AML-193 (cell line): ENCODE measurements around the gene BCO1.
A peak's percentile ranks its signal among the peaks of the same experiment; 100 is the strongest.

Source experiments
- DNase-seq, 2 experiments: peaks; one replicate each; lab custom pipeline; 2025; lab: John Stamatoyannopoulos, UW

BCO1 gene

DNA sequence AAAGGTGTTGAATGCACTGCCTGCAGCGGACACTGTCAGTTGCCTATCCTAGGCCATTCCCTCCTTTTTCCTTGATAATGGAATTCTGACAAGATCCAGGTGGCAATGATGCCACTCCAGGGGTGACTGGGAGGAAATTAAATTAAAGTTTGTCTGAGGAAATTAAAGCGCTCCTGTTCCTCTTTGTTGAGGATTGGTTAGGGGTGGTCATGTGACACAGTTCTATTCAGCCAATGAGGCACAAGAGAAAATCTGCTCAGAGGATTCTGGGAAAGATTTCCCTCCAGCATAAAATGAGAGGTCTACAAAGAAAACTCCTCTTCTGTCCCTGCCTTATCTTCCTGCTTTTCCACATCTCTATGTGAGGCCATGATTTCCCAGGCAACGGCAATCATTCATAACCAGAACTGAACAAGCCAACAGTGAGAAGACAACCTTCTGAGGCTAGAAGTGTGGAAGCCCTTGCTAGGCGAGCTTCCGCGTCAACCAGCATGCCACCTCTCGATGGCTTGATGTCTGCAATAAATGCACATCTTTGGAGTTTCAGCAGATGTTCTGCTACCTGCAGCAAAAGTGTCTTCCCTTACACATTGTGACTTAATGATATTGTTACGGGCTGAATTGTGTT, 5.6 kb upstream of the BCO1 start:
- DNase-seq = no peak

DNA sequence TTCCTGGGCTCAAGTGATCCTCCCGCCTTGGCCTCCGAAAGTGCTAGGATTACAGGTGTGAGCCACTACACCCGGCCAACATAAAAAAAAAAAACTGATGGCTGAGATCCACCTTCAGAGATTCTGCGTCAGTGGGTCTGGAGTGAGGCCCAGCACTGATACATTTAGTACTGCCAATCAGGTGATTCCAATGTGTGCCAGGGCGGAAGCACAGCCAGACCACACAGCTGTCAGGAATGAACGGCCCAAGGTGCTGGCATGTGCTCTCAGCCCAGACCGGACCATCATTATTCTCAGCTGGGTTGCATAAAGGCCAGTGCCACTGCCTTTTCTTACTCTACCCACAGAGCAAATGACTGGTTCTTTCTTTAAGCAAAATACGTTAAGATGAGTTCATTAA, 1.2 kb upstream of the BCO1 start:
- no peak for DNase-seq

DNA sequence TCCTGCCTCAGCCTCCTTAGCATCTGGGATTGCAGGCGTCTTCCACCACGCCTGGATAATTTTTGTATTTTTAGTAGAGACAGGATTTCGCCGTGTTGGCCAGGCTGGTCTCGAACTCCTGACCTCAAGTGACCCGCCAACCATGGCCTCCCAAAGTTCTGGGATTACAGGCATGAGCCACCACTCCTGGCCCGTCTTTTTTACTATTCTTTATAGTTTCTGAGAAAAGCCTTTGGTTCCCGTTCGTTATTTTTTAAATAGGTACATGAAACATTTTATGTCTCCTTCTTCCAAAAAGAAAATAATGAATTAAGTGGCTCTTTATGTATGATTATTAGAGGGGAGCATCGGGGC, 570 bp upstream of the BCO1 start:
- DNase-seq = no peak

DNA sequence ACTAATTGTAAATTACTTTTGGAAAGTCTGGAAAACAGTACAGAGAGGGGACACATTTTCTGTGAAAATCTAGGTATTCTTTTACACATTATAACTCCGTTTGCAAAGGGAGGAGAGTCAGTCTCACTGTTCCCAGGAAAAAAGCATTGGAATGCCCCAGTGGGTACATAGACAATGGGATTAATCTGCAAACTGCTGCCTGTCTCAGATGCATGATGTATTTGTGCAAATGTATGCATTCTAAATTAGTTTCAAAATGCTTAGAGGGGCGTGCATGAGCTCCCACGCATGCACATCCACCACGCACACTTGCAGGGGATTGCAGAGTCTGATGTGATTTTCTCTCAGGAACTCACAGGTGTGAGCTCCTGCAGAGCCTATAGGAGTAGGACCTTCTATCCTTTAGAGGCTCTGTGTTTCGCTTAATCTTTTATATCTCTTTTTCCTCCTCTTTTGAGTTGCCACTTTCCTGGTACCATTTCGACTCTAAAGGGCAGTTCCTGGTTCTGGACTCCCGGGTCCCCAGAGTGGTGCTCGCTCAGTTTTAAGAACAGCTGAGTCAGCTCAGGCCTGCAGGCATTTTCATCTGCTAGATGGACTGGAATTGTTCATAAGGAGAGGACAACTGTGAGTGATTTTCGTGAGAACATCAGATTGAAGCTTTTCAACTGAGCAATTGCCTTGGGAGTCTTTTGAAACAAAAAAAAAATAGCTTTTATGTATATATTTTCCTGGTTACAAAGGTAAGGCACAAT, 1.1 kb downstream of the BCO1 start:
- DNase-seq = no peak

DNA sequence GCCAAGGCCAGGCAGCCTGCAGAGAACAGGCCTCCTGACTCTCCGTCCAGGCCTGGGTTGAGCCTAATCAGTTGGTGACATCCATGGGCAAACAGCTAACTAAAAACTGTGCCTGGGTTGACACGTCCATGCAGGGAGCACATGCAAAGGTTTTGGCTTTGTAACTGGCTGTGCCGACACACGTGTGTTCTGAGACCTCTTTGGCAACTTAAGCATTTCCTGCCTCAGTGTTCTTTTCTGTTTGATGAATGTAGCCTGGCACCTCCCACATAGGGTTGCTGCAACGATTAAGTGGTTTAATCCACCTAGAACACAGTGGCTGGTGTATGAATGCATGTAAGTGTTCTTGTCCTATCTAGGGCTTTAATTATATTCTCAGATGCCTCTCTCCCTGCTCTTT, 3.2 kb downstream of the BCO1 start:
- no peak for DNase-seq

DNA sequence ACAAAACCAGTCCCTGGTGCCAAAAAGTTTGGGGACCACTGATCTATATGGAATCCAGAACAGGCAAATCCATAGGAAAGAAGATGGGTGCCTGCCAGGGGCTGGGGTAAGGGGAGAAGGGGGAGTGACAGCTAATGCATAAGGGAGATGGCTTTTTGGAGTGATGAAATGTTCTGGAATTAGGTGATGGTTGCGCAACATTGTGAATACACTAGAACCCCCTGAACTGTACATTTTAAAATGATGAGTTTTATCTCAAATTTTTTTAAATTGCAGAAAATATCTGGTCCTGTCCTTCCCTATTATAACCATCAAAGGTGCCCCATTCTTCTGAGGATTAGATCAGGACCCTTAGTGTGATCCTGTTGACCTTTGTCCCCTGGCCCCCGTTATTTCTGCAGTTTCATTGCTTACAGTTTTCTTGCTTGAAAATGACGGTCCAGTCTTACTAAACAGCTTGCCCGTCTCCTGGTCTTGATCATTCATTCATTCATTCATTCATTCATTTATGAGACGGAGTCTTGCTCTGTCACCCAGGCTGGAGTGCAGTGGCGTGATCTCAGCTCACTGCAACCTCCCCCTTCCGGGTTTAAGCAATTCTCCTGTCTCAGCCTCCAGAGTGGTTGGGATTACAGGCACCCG, 4.6 kb downstream of the BCO1 start:
- no peak for DNase-seq

DNA sequence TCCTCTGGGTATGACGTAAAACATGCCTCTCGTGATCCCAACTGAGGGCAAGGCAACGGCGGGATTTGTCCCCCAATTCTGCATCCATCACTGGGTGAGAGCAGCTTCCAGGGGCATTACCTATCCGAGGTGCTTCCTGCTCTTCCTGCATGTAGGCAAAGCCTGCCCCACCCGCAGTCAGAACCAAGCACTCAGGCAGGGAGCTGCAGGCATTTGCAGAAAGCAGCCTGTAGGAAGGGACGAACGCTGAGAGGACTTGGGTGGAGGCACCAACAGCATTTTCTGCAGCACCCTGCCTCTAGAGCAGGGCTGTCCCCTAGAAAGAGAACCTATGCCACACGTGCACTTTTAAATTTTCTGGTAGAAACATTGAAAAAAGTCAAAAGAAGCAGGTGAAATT, 5.5 kb downstream of the BCO1 start:
- DNase-seq = no peak

DNA sequence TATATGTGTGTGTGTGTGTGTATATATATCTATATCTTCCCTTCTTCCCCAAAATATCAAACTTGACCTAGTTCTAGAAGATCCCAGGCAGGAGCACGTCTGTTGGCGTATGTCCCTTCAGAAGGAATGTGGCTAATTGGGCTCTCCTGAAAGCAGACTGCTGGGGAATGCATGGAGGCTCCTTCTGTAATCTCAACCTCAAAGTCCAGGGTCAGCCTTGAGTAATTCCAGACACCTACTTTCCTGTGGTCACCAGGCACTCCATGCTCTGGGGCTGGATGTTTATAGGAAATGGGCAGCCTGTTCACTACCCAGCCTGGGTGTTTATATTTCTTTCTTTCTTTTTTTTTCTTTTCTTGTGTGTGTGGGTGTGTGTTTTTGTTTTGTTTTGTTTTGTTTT, 13.4 kb downstream of the BCO1 start:
- no peak for DNase-seq

DNA sequence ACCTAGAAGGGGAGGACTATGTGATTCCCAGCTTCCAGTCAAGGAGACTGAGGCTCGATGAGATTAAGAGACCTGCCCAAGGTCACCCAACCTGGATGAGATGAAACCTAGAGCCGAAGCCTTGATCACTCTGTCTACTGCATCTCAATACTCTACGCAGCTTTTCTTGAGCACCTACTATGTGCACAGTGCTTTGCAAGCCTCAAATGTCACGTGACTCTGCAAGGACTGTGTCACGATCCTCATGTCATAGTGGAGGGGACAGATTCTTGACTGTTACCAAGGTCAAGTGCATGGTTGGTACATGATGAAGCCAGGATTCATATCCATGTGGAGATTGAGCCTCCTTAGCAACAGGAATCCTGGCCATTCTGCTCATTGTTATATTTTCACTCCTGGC, 14.7 kb downstream of the BCO1 start:
- DNase-seq = no peak

DNA sequence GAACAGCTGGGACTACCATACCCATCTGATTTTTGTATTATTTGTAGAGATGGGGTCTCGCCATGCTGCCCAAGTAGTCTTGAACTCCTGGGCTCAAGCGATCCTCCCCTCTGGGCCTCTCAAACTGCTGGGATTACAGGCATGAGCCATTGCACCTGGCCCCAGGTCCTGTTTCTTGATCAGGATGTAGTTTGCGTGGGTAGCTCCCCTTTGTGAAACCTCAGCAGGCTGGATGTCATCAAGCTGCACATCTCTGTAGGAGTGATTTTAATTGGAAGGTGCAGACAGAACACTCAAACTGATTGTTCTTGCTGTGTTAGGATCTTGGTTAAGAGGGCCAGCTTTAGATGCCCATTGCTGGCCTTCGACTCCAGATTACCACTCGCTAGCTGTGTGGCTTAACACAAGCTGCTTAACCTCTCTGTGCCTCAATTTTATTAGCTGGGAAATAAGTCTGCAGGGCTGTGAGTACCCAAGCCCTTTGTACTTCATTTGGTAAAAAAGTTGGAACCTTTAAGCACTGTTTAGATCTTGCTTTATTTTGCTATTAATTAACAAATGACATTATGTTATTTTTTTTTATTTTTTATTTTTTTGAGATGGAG, 16.5 kb downstream of the BCO1 start:
- no peak for DNase-seq

DNA sequence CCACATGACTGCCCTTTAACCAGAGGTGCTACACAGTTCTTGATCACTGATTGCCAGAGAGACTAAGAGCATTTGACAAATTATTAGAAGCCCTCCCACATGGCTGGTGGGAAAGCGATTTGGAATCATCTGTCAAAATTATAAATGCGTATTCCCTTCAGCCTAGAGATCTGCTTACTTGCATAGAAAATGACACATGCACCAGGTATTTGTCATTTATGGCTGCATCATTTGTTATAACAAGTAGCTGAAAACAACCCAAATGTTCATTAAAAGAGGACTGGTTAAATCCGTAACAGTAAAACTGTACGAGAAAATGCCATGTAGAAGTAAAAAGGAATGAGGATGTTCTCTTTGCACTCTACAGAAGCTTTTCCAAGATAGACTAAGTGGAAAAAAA, 21.4 kb downstream of the BCO1 start:
- no peak for DNase-seq

DNA sequence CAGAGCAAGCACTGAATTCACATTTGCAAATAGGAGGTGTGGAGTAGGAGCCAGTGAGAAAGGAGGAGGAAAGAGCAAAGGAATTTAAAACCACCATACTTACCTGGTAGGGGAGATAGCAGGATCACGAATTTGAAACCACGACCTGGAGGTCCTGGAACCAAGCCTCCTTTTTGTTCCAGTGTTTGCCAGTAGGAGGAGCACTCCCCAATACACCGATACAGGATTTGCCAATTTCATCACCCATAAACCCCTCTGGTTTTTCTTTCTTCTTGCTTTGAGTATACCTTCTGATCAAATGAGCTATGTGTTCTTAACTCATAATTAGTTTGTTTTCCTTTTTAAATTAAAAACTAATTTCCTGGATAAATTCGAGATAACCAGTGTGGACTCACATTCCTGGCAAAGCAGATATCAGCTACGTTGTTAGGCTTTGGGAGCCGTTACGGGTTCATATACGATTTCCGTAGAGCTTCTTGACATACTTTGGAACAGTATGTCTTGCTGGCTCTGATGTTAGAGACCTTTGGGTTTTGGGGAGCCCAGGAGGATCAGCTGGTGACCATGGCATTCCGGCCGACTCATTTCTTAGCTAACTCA, 22.7 kb downstream of the BCO1 start:
- peak; percentile 28 to 31 for DNase-seq

DNA sequence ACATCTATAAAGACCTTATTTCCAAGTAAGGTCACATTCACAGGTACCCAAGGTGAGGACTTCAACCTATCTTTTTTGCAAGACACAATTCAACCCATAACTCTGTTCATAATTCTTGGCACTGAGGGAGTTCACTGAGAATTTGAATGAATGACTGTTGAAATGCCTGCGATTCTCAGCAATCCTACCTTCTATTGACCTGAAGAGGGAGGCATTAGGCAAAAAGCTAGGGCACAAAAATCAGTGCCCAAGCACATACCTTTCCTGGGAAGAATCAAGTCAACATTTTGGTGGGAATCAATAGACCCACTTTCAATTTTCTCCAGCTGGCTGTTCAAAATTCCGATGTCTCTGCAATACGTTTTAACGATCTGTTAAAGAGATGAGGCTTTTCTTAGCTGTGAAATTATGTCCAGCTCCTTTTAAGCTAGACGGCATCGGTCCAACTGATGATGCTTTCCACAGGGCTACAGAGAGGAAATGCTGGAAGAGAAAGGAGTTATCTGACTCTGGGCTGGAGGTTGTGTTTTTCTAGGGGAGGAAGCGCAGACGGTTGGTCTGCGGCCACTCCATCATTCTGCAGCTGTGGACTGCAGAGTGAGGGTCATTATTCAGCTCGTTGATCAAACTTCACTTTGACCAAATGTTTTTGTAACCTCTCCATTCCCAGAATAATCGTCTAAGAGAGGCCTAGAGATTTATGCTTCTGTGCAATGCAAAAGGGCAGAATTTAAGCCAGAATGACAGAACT, 25.2 kb downstream of the BCO1 start:
- no peak for DNase-seq

DNA sequence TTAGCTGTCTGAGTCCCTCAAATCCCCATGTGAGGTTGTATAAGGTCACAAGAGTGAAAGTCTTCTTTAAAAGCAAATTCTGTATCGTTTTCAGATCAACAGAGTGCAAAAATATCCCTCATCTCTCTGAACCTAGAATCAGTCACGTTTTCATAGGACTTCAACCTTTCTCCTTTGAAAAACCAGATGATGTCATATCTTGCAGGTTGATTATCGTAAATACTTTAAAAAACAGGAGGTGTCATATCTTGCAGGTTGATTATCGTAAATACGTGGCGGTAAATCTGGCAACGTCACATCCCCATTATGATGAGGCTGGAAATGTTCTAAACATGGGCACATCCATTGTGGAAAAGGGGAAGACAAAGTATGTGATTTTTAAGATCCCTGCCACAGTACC, 25.9 kb downstream of the BCO1 start:
- no peak for DNase-seq

DNA sequence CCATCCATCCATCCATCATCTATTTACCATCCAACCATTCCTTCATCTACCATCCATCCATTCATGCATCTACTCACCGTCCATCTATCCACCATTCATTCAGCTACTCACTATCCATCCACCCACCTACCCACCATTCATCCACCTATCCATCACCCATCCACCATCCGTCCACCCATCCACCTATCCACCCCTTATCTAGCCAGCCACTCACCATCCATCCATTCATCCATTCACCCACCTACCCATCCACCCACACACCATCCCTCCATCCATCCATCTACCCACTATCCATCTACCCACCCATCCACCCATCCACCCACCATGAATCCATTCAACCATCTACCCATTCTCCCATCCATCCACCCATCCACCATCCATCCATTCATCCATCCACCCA, 26.6 kb downstream of the BCO1 start:
- DNase-seq = no peak

DNA sequence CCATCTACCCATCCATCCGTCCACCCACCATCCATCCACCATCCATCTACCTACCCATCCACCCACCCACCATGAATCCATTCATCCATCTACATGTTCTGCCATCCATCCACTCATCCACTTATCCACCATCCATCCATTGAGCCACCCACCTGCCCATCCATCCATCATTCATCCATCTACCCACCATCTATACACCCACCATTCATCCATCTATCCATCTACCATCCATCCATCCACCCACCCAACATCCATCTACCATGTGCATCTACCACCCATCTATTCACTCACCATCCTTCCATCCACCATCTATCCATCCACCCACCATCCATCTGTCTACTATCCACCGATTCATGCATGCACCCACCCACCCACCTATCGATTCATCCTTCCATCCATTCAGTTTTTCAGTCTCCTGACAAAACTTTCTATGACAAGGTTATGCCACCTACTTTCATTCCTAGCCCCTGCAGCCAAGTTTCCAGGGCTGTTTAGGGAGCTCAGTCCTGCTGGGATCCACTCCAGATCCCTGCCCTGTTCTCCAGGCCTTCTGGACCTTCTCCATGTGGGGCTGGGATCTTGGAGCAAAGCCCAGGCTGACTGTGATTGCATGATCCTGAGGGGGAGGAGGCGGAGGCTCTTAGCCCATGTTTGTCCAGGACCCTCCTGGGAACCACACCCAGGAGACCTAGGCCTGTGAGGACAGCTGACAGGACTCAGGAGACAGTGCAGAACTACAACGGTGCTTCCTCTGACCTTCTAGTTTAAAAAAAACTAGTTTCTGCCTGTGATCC, 27.4 kb downstream of the BCO1 start:
- no peak for DNase-seq

DNA sequence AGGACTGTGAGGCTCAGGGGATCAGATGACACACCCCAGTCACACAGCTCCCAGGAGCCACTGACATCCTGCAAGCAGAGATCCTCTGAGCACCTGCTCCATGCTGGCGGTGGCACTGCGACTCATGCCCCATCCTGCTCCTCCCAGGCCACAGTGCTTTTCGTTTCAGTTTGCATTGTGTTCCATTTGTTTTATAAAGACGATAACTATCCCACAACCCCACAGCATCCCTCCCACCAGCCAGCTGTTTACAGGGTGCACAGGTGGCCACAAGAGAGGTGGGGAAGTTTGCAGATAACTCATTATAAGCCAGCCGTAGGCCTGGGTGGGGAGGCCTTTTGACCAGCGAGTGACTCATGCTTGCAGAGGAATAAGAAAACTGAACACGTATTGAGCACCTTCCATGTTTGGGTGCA, 28.2 kb downstream of the BCO1 start:
- no peak for DNase-seq

DNA sequence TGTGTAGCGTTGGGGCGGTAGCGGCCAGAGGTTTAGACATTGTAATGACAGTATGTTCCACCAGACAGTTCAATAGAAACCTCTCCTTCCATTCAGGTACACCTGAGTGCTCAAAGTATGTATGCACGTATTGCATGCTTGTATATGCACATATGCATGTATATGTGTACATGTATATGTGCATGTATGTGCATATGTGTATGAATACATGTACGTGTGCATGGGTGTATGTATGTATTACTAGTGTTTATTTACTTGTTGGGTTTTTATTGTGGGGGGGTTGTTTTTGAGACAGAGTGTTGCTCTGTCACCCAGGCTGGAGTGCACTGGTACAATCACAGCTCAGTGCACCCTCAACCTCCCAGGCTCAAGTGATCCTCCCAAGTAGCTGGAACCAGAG, 30.0 kb downstream of the BCO1 start:
- DNase-seq = no peak

DNA sequence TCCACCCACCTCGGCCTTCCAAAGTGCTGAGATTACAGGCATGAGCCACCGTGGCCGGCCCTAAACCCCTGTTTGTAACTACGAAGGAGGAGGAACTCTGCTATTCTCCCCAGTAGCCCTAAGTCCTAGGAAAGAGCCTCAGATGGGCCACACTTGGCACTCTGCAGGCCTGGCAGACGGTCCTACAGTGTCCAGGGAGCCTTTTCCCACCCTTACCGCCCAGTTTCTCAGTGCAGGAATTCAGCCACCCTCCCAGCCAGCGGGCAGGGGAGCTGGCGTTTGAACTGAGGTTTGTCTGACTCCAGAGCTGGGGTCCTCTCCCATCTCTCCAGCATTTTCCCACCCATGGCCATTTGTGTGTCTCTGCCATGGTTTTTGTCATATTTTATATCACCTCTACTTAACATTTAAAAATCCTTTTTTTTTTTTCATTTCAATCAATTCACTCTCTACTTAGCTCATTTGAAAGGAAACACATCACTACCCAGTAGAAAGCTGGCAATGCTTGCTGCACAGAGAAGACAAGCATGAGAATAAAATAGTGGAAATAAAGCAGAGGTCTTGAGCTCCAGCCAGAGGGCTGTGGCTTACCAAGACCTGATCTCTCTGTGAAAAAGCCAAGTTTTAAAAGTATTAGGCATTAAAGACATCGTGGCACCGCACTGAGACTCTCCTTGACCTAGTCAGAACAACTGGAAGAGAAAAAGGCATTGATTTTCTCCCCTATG, 34.9 kb downstream of the BCO1 start:
- no peak for DNase-seq

DNA sequence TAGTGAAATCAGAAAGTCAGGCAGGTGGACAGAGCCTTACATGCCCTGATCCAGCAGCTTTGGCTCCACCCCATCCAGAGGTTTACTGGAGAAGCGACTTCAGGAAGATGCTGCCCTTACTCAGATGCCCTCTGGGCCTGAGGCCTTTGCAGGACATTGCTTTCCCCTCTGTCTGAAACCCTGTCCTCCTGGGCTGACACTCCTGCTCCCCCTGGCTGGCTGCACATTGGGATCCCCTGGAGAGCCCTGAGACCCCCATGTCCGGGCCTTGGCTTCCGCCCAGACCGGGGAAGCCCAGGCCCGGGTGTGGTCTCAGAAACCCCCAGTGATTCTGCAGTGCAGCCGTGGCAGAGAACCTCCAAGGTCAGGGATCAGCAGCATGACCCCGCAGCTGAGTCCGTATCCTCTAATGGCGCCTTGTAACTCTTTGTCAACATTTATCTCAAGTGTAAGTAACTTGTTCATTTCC, 36.6 kb downstream of the BCO1 start:
- DNase-seq = no peak
